ENCODE data around the gene FLACC1. TPM values are rescaled to one million over a fixed set of nuclear protein-coding genes. Genes with fewer than 3 reads are reported as not detected.

FLACC1 gene
- total and polyA plus RNA-seq, 2 of the 8 experiments (the other 6 are each of a cell fraction or from before 2014, with no cell fraction given): 0.58 TPM; not detected in 1

GRCh38 chr2:201320701-201321100 lies 36.4 kb downstream of the FLACC1 start:
- H3K79me2 ChIP-seq (ENCODE audit: control insufficient read depth in 1 of 2, insufficient read depth in 2 of 2, low read length in 2 of 2): no peaks in the 10 kb centered on the region
- H3K4me2 ChIP-seq (ENCODE audit: insufficient read depth in 1 of 2, low read depth in 2 of 2, low read length in 2 of 2): no peak overlapping the region
- H3K56ac ChIP-seq (replicated peaks; ENCODE audit: insufficient read length, low read depth, low read length): no peak overlapping the region
- no peak overlapping the region for H2BK20ac ChIP-seq (ENCODE audit: low read length)
- no peaks in the 10 kb centered on the region for H3K79me1 ChIP-seq (ENCODE audit: low read depth, low read length)
- H3K4ac ChIP-seq (replicated peaks; ENCODE audit: insufficient read length, low read depth, low read length): no peak overlapping the region
- no peaks in the 10 kb centered on the region for H3K9me3 ChIP-seq (ENCODE audit: insufficient read depth in 2 of 2, low read depth in 1 of 2, low read length in 1 of 2)
- 96% methylated on average over 4 of the region's 4 CpGs; no CpG with 5 or more reads in 1 of the 2 experiments for WGBS, 2 experiments (ENCODE audit: extremely low coverage in 1 of 2, insufficient coverage in 1 of 2, insufficient read length in 1 of 2, insufficient replicate concordance in 2 of 2, low coverage in 1 of 2, low lambda C conversion rate in 2 of 2, missing lambda C conversion rate in 1 of 2)
- no peak overlapping the region for H3K4me3 ChIP-seq (ENCODE audit: extremely low read depth in 1 of 4, insufficient read depth in 2 of 4, low read depth in 3 of 4, low read length in 4 of 4)
- no peaks in the 10 kb centered on the region for H4K20me1 ChIP-seq (replicated peaks in 1 of 2; ENCODE audit: control insufficient read depth in 1 of 2, insufficient read depth in 2 of 2, low read length in 2 of 2)
- no peak overlapping the region for H2BK15ac ChIP-seq (ENCODE audit: low read length)
- no peak overlapping the region for H3K18ac ChIP-seq (ENCODE audit: extremely low read depth, low read length)
- no peak overlapping the region for H2AFZ ChIP-seq (ENCODE audit: low read length)
- no peak overlapping the region for H4K5ac ChIP-seq (ENCODE audit: insufficient read length, low read depth, low read length)
- ChIA-PET CTCF (ENCODE audit: partially characterized antibody) (no interaction called here), POLR2A (ENCODE audit: partially characterized antibody) (interaction anchor here (1.5 kb wide), 1 partner anchor 9 kb away, joined by 3 read pairs; no protein-coding TSS in a partner anchor)
- H2AK5ac ChIP-seq (ENCODE audit: low read depth, low read length): no peak overlapping the region
- H4K91ac ChIP-seq (replicated peaks; ENCODE audit: insufficient read length, low read length): no peak overlapping the region
- no peaks in the 10 kb centered on the region for H3K4me1 ChIP-seq (replicated peaks in 1 of 4; ENCODE audit: control insufficient read depth in 3 of 4, insufficient read depth in 4 of 4, low read length in 3 of 4)
- no peak overlapping the region for H3K9ac ChIP-seq (replicated peaks in 1 of 4; ENCODE audit: extremely low read depth in 1 of 4, low read depth in 3 of 4, low read length in 3 of 4)
- no peak overlapping the region for H2BK12ac ChIP-seq (ENCODE audit: low read depth, low read length)
- no peak overlapping the region for H4K8ac ChIP-seq (ENCODE audit: extremely low read depth, insufficient read depth, low read length)
- no peak for DNase-seq (ENCODE audit: low read depth in 1 of 2, low spot score in 2 of 2)
- no peaks in the 10 kb centered on the region for H3K23me2 ChIP-seq (ENCODE audit: low read depth, low read length)
- no peak overlapping the region for H2BK5ac ChIP-seq (ENCODE audit: low read depth, low read length)
- no peaks in the 10 kb centered on the region for H3K27me3 ChIP-seq (replicated peaks in 1 of 4; ENCODE audit: control insufficient read depth in 3 of 4, extremely low read depth in 1 of 4, insufficient read depth in 3 of 4, low read length in 3 of 4)
- H3K36me3 ChIP-seq (ENCODE audit: control insufficient read depth in 2 of 4, insufficient read depth in 4 of 4, low read length in 3 of 4): no peaks in the 10 kb centered on the region
- TF ChIP-seq MAFK (IDR thresholded peaks at IDR 0.05; ENCODE audit: low read depth, low read length) (no peak), ASH2L (IDR thresholded peaks at IDR 0.05; ENCODE audit: low read length) (no peak), RNF2 (IDR thresholded peaks at IDR 0.05; ENCODE audit: borderline replicate concordance, low read depth, low read length, missing control alignments, poor library complexity, severe bottlenecking) (no peak), CEBPB (IDR thresholded peaks at IDR 0.05; ENCODE audit: low read depth, low read length) (no peak), POU5F1 (IDR thresholded peaks at IDR 0.05; ENCODE audit: low read depth, low read length) (no peak), KDM5A (IDR thresholded peaks at IDR 0.05; ENCODE audit: low read length) (no peak), EGR1 (IDR thresholded peaks at IDR 0.05; ENCODE audit: borderline replicate concordance, low read depth, low read length) (no peak), ATF3 (IDR thresholded peaks at IDR 0.05; ENCODE audit: insufficient read depth, low read depth, low read length) (no peak), POLR2A (IDR thresholded peaks at IDR 0.05; ENCODE audit: control extremely low read depth in 1 of 2, low read depth in 2 of 2, low read length in 2 of 2) (no peak), RBBP5 (IDR thresholded peaks at IDR 0.05; ENCODE audit: borderline replicate concordance, low read depth, low read length) (no peak), PHF8 (conservative IDR thresholded peaks at IDR 0.05; ENCODE audit: low read depth, low read length) (no peak), HDAC2 (IDR thresholded peaks at IDR 0.05; ENCODE audit: borderline replicate concordance in 1 of 2, low read depth in 2 of 2, low read length in 2 of 2) (no peak), CTBP2 (IDR thresholded peaks at IDR 0.05; ENCODE audit: borderline replicate concordance, insufficient read depth, insufficient read length, low read length) (no peak)
- FAIRE-seq: no peak
- no peak overlapping the region for H2BK120ac ChIP-seq (replicated peaks; ENCODE audit: low read depth, low read length)
- H3K27ac ChIP-seq (ENCODE audit: low read depth, low read length): no peak overlapping the region
- H3K14ac ChIP-seq (ENCODE audit: insufficient read length): no peak overlapping the region
- H3K23ac ChIP-seq (ENCODE audit: insufficient read length): no peak overlapping the region

Data from H1 (cell line).